GM21515 (cell line): ENCODE data around the gene DIPK1A.
"Not testable (repeated sequence)": the region's sequence is repeated elsewhere in the genome, so short reads cannot be mapped to it uniquely, and the experiment has no call there.

ENCODE experiments used
- ATAC-seq: cut with Tn5 transposase; IDR thresholded peaks from one replicate; pipeline ENCODE4 v1.9.1; 2021; ENCODE audit not compliant: unreplicated experiment

Gene DIPK1A

GRCh38 chr1:92921031-92922023 is 39.9 kb downstream of the DIPK1A start:
- ATAC-seq: no peak

- no peak for ATAC-seq
Observed at GRCh38 chr1:92916899-92917298, 44.4 kb downstream of the DIPK1A start.

GRCh38 chr1:92915547-92915946 is 45.7 kb downstream of the DIPK1A start:
- no peak for ATAC-seq

DNA sequence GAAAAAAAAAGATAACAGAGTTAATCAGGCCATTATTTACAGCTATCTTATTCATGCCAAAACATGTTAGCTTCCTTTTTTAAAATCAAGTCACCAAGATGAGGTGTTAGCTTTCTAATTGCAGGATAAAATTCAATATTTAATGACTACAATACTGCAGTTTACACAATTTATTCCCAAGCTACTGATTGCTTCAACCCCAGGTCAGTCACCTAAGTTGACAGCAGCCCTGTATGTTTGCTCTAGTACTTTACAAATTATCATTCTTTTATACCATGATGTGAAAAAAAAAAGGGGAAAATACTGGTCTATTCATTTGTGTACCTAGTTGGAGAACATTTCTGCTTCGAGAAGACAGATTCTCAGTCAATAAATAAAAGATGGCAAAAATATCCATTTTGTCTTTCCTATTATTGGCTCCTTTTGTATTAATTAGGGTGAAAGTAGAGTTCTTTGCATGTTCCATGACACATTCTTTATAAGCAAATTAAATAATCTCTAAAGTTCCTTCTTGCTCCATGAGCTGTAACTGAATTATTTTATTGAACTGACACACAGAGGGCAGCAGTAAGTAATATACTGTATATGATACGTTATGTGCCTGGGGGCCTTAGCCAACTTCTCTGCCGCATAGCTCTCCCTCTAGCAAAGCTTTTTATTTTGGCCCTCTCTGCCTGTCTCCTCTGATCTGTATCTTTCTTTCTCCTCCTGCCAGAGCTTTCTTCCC is 48.0 kb downstream of the DIPK1A start:
- no peak for ATAC-seq

DNA sequence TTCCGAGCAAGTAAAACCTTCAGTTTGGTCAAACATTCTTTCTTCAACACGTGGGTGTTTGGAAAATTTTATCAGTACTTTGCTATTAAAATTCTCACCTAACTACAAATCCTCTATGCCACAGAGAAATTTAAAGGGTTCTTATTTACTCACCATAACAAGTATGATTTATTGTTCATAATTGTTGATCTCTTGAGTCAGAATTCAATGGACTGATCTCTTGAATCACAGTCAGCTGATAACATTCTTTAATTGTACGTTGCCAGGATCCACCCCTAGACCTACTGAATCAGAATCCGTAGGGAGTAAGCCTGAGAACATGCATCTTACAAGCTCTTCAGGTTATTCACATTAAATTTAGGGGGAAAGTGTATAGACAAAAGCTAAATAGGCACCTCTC is 51.2 kb downstream of the DIPK1A start:
- ATAC-seq: no peak

DNA sequence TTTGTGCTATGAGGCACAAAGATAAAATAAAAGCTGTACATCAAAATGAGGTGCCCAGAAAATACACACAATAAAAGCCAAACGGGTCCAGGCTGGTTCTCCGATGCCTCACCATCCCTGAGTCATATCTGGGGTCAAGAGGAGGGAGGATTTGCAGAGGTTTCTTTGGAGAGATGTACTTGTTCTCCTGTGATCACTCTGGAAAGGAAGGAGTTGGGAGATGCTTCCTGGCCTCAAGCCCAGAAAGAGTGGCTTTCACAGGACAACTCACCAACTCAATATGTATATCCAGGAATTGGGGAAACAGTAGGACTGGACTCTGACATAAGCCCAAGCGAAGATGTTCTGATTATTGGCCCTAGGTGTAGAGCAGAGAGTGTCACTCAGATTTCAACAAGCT is 51.9 kb downstream of the DIPK1A start:
- no peak for ATAC-seq

DNA sequence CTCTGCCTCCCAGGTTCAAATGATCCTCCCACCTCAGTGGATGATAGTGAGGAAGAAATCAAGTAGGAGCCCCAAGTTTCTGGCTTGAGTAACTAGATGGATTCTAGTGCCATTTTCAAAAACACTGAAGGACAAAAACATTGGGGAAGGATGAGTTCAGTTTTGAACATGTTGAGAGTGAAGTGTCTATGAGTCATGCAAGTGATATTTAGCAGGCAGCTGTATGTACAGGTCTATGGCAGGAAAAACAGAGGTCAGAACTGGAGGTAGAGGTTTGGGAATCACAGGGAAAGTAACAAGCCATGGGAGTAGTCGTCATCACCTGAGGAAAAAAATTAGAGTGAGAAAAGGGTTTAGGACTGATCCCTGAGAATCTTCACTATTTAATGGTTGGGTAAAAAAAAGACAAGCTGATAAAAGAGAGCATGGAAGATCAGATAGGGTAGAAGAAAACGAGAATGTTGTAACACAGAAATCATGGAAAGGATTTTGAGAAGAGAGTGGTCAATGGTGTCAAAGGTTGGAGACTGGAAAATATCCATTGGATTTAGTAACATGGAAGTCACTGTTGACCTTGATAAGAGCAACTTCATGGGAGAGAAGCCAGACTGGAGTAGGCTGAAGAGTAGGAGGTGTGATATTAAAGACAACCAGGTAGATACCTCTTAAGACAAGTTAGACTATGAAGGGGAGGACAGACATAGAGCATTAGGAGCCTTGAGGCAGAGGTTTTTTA is 53.1 kb downstream of the DIPK1A start:
- ATAC-seq: no peak

DNA sequence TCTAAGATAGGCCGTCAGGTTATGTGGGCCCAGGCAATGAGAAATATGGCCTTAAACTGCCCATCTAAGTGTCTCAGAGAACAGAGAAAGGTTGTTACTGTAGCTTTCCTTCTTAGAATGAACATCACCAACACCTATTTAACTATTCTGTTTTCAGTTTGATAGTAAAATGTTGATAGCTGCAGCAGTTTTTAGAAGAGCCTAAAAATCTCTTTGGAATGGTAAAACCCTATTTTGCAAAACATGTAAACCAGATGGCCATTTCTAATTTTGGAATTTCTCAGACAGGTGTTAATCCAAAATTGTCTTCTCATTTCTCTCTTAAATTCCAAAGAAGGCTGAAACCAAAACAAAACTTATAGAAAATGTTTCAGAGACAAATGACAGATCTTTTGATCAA is 57.5 kb downstream of the DIPK1A start:
- no peak for ATAC-seq

GRCh38 chr1:92902406-92902744 is 58.9 kb downstream of the DIPK1A start:
- ATAC-seq: no peak

DNA sequence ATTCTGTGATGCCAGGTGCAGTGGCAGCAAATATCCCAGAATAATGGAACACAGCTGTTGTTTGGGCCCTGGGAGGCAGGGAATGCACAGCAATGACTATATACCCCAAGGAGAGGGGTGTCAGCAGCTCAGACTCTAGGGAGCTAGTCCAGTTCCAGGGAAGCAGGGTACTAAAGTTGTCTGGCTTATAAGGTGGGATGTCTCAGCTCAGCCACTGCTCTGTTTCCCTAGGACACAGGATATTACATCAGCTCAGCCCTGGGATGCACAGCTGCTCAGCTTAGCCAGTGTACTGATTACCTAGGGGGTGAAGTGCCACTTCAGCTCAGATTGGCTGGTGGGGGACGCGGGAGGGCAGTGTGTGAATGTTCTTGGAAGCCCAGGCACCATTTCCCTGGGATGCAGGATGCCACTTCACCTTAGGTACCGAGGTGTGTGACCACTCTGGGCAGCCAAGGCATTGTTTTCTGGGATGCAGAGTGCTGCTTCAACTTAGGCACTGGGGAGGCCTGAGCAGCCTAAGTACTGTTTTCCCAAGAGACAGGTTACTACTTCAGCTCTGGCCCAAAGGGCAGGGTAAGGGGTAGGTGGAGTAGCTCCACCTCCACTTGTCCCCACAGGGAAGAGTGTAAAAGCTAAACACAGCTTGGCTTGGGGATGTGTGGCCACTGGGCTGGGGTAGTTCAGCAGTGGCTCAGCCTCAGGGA is 59.4 kb downstream of the DIPK1A start:
- ATAC-seq: no peak

- ATAC-seq: no peak
Observed at GRCh38 chr1:92901126-92901525, 60.1 kb downstream of the DIPK1A start.

GRCh38 chr1:92900539-92900938 is 60.7 kb downstream of the DIPK1A start:
- no peak for ATAC-seq

DNA sequence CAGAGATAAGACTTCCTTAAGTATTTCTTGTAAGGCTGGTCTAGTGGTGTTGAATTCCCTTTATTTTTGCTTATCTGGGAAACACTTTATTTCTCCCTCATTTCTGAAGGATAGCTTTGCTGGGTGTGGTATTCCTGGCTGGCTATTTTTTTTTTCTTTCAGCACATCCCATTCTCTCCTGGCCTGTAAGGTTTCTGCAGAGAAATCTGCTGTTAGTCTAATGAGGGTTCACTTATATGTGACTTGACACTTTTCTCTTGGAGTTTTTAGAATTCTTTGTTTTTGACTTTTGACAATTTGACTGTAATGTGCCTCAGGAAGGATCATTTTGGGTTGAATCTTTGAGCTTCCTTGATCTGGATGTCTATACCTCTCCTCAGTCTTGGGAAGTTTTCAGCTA is 61.5 kb downstream of the DIPK1A start:
- ATAC-seq: no peak

DNA sequence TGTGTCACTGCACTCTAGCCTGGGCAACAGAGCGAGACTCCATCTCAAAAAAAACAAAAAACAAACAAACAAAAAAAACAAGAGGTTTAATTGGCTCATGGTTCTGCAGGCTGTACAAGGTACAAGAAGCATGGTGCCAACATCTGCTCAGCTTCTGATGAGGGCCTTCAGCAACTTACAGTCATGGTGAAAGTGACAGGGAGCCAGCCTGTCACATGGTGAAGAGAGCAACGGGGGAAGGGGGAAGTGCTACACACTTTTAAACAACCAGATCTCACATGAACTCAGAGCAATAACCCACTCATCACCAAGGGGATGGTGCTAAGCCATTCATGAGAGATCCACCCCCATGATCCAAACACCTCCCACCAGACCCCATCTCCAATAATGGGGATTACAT is 63.2 kb downstream of the DIPK1A start:
- not testable (repeated sequence) for ATAC-seq

- no peak for ATAC-seq
Observed at GRCh38 chr1:92887465-92887864, 73.8 kb downstream of the DIPK1A start.

DNA sequence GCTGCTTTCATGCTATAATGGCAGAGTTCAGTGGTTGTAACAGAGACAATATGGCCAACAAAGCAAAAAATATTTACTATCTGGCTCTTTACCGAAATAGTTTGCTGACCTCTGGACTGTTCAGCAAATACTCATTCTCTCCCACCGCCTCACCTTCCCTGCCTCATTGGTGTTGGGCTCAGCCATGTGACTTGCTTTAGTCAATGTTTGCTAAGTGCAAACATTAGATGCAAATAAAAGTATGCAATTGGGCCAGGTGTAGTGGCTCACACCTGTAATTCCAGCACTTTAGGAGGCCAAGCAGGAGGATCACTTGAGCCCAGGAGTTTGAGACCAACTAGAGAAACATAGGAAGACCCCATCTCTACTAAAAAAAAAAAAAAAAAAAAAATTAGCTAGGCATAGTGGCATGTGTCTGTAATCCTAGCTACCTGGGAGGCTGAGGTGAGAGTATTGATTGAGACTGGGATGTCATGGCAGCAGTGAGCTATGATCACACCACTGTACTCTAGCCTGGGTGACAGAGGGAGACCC is 74.3 kb downstream of the DIPK1A start:
- no peak for ATAC-seq

DNA sequence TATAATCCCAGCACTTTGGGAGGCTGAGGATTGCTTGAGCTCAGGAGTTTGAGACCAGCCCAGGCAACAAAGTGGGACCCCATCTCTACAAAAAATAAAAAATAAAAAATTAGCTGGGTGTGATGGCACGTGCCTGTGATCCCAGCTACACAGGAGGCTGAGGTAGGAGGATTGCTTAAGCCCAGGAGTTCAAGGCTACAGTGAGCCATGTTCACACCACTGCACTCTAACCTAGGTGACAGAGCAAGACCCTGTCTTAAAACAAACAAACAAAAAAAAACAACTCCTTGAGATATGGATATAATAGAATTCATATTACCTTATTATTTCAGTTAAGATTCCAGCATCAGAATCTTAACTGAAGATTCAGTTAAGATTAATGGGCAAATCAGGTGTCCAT is 77.1 kb downstream of the DIPK1A start:
- ATAC-seq: no peak

DNA sequence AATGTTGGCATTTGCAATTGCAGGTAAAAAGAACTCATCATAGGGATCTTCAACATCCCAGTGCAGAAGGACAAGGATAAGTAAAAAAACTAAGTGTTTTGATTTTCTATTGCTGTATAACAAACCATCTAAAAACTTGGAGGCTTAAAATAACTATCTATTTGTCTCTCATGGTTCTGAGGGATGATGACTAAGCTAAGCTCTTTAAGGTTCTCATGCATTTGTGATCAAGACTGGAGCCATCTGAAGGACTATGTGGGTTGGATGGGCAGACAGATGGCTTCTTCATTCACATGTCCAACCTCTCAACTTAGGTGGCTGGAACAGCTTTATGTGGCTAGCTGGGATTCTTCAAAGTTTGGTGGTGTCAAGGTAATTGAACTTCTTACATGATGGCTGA is 78.0 kb downstream of the DIPK1A start:
- ATAC-seq: no peak

DNA sequence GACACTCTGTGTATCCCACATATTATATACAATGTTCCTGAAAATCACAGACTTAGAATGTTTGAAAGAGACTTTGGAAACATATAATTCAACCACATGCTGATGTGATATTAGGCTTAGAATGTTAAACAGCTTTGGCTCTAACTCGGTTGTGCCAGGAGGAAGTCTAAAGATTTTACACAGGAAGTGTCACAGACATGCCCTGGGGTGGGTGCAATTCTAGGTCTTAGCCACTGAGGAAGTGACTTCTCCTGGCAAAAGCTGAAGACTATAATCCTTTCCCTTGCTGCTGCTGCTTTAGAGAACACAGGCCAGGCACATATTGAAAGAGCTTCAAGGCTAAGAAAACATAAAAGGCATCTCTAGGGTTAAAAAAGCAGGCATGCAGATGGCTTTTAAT is 78.4 kb downstream of the DIPK1A start:
- ATAC-seq: no peak

- ATAC-seq: no peak
Observed at GRCh38 chr1:92881391-92881790, 79.9 kb downstream of the DIPK1A start.
